K562 (cell line): ENCODE results near the gene ERICH2. TPM values are rescaled to one million over a fixed set of nuclear protein-coding genes. Genes with fewer than 3 reads are reported as not detected.

Experiments
- AFF1 ChIP-seq, 2 experiments: fragments of 450-650 bp; IDR thresholded peaks; 2 replicates each; pipeline ENCODE4 v1.6.1; 2018; ENCODE audit warnings: mild to moderate bottlenecking in 2 of 2, low read depth in 1 of 2; ENCODE audit not compliant: partially characterized antibody in 2 of 2
- BRD9 ChIP-seq: fragments of 450-650 bp; IDR thresholded peaks from 2 replicates; pipeline ENCODE4 v1.6.1; 2018; ENCODE audit warnings: low read depth; ENCODE audit not compliant: partially characterized antibody
- C11orf30 ChIP-seq: fragments of 450-650 bp; IDR thresholded peaks from 2 replicates; pipeline ENCODE4 v1.6.1; 2016; ENCODE audit warnings: low read depth, mild to moderate bottlenecking
- CEBPB ChIP-seq: fragments of 450-650 bp; IDR thresholded peaks from 2 replicates; pipeline ENCODE4 v1.6.1; 2016; ENCODE audit warnings: missing genetic modification characterization, missing compliant biosample characterization
- FOS ChIP-seq: IDR thresholded peaks from 3 replicates; pipeline ENCODE4 v1.6.1; 2011; ENCODE audit not compliant: insufficient read length; ENCODE audit errors: extremely low read depth
- JUNB ChIP-seq: fragments of 450-650 bp; formaldehyde crosslinking; conservative IDR thresholded peaks from 2 replicates; pipeline ENCODE4 v1.4.0; 2020; ENCODE audit warnings: mild to moderate bottlenecking
- KLF1 ChIP-seq: fragments of 450-650 bp; IDR thresholded peaks from 2 replicates; pipeline ENCODE4 v1.6.1; 2016; ENCODE audit warnings: missing genetic modification characterization, missing compliant biosample characterization
- KLF10 ChIP-seq: fragments of 250-450 bp; sonication (Bioruptor Pico); IDR thresholded peaks from 2 replicates; pipeline ENCODE4 v1.6.1; 2021; ENCODE audit warnings: matching md5 sums
- MTF1 ChIP-seq: fragments of 250-450 bp; sonication (Bioruptor Pico); IDR thresholded peaks from 2 replicates; pipeline ENCODE4 v1.9.0; 2021; ENCODE audit warnings: moderate library complexity, mild to moderate bottlenecking, inconsistent platforms, borderline replicate concordance
- NFE2 ChIP-seq: IDR thresholded peaks from 2 replicates; pipeline ENCODE4 v1.6.1; 2014; ENCODE audit warnings: antibody characterized with exemption, low read depth
- SMC3 ChIP-seq: conservative IDR thresholded peaks from 2 replicates; pipeline ENCODE4 v1.6.1; 2011; ENCODE audit warnings: low read depth, low read length, improper control_type of control experiment; ENCODE audit not compliant: insufficient read depth
- SREBF1 ChIP-seq: fragments of 150-350 bp; IDR thresholded peaks from 2 replicates; pipeline ENCODE4 v1.6.1; 2014; ENCODE audit warnings: antibody characterized with exemption, low read depth, low read length, borderline replicate concordance
- TEAD4 ChIP-seq, 2 experiments: sonication (generic) in 1 of 2; formaldehyde crosslinking in 1 of 2; IDR thresholded peaks; 2 replicates each; pipeline versions ENCODE4 v1.6.1 to v1.8.0; 2012 to 2022; ENCODE audit warnings: borderline replicate concordance in 1 of 2, inconsistent platforms in 1 of 2, low read length in 1 of 2, mild to moderate bottlenecking in 1 of 2, missing genetic modification reagents in 1 of 2
- TOE1 ChIP-seq, 2 experiments: fragments of 450-650 bp in 1 of 2; sonication (generic) in 1 of 2; formaldehyde crosslinking in 1 of 2; IDR thresholded peaks; 2 replicates each; pipeline versions ENCODE4 v1.7.1 to v1.8.0; 2016 to 2022; ENCODE audit warnings: borderline replicate concordance in 2 of 2, mild to moderate bottlenecking in 2 of 2, antibody characterized with exemption in 1 of 2, inconsistent platforms in 1 of 2, low read depth in 1 of 2, missing genetic modification reagents in 1 of 2, moderate library complexity in 1 of 2
- USF2 ChIP-seq: sonication (generic); formaldehyde crosslinking; IDR thresholded peaks from 2 replicates; pipeline ENCODE4 v1.5.0; 2020; ENCODE audit warnings: missing genetic modification reagents
- polyA plus RNA-seq, 8 experiments: library from polyadenylated mRNA; depleted of rRNA in 4 of 8; stranded (reverse) in 5 of 8; unstranded in 3 of 8; fragments of >200 nt; fragmentation: Nextera tagmentation in 2 of 8; fragmentation: Illumina TruSeq in 1 of 8; extraction: Ambion mirVana in 2 of 8; extraction: Trizol in 1 of 8; gene quantifications; 2 replicates each; pipeline versions ENCODE4 v1.2.1 to v1.2.3, GENCODE V29; 2011 to 2014; ENCODE audit warnings: inconsistent platforms in 1 of 8, missing spikeins in 1 of 8
- total RNA-seq, 7 experiments: library from RNA; depleted of rRNA in 6 of 7; stranded (reverse); fragments of >200 nt in 6 of 7; fragmentation: Illumina TruSeq in 2 of 7; extraction: Trizol in 2 of 7; gene quantifications; 2 replicates each; pipeline versions ENCODE4 v1.2.1 to v1.2.3, GENCODE V29; 2011 to 2021; ENCODE audit warnings: low replicate concordance in 1 of 7

ERICH2 gene
- total and polyA plus RNA-seq, 9 of the 15 experiments (the other 6 are each of a cell fraction or from before 2014, with no cell fraction given) = 0.85 to 2.4 (median 1.6) TPM

GRCh38 chr2:170761572-170761971, 8.6 kb upstream of the ERICH2 start (continued):
- TF ChIP-seq TEAD4 (IDR thresholded peaks at IDR 0.05; ENCODE audit: low read length) (no peak), TEAD4 (CRISPR knock-in tag; IDR thresholded peaks at IDR 0.05; ENCODE audit: borderline replicate concordance) (no peak), C11orf30 (peak; percentile 35; the same call in 1 of the 2 replicates), CEBPB (peak; percentile 62; the same call in 1 of the 2 replicates), SMC3 (no peak), AFF1 (IDR thresholded peaks at IDR 0.05; ENCODE audit: low read depth in 1 of 2, partially characterized antibody in 2 of 2) (no peak), BRD9 (no peak), USF2 (CRISPR knock-in tag) (no peak), MTF1 (CRISPR knock-in tag) (no peak), KLF10 (CRISPR knock-in tag) (no peak), KLF1 (tag) (no peak), NFE2 (peak; percentile 52), SREBF1 (no peak), TOE1 (IDR thresholded peaks at IDR 0.05; ENCODE audit: borderline replicate concordance) (no peak), TOE1 (CRISPR knock-in tag; IDR thresholded peaks at IDR 0.05; ENCODE audit: borderline replicate concordance, low read depth) (no peak), JUNB (CRISPR knock-in tag) (no peak), FOS (no peak)
